Left lobe of liver (tissue), 2 donors: Measurements from ENCODE around the gene TSPAN18. TPM values are rescaled to one million over a fixed set of nuclear protein-coding genes. Genes with fewer than 3 reads are reported as not detected.
A peak's percentile ranks its signal among the peaks of the same experiment; 100 is the strongest.

Source experiments
- ATAC-seq: fragments of 200-7000 bp; cut with Tn5 transposase; one replicate; pipeline ENCODE4 v1.9.1; 2020; ENCODE audit warnings: mild to moderate bottlenecking, moderate library complexity
- DNase-seq: peaks from one replicate; pipeline ENCODE4 v3.0.0-alpha.2; 2020; ENCODE audit warnings: low spot score
- total RNA-seq: library from RNA; stranded (reverse); gene quantifications from one replicate; pipeline ENCODE4 v1.2.1, GENCODE V29; 2021
- donor health status: DM: no; HTN: no; CAD: no; lungs with moderate emphysema.
- donor health status: DM: no; HTN: yes; CAD: no.

The TSPAN18 gene
- total RNA-seq, 1 donor from 2014 or later, result 4.2 TPM

DNA sequence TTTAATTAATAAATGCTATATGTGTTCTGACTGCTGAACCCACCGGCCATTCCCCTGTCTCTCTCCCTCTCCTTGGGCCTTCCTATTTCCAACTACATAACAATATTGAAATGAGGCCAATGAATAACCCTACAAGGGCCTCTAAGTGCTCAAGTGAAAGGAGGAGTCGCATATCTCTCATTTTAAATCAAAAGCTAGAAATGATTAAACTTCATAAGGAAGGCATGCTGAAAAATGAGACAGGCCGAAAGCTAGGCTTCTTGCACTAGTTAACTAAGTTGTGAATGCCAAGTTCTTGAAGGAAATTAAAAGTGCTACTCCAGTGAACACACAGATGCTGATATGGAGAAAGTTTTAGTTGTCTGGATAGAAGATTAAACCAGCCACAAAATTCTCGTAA, 109.2 kb downstream of the TSPAN18 start:
- DNase-seq (no peak), ATAC-seq (no peak)

DNA sequence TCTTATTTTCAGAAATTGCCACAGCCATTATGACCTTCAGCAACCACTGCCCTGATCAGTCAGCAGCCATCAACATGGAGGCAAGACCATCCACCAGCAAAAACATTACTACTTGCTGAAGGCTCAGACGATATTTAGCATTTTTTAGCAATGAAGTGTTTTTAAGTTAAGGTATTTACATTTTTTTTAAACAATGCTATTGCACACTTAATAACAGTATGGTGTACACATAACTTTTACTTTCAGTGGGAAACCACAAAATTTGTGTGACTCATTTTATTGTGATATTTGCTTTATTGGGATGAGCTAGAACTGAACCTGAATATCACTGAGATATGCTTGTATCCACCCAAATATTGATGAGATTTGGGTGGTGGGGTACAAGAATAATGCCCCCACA, 110.9 kb downstream of the TSPAN18 start:
- no peak for DNase-seq
- ATAC-seq, result no peak

- DNase-seq, result no peak
- no peak for ATAC-seq
These were observed 112.8 kb downstream of the TSPAN18 start for GRCh38 chr11:44839458-44840084.

DNA sequence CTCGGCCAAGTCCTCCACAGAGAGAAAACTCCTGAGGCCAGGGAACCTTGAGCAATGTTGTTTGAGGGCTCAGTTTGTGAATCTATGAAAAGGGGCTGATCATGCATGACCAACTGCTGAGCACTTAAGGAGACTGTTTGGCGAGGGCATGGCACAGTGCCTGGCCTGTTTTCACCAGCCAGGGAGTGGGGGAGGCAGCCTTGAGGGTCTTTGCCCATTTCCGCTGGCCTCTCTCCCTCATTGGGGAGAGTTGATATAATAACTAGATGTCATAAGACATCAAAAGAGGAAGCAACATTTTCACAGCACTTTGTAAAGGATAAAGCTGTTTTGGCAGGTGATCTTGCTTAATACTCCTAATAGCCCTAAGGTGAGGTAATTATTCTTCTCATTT, 113.3 kb downstream of the TSPAN18 start:
- ATAC-seq, result no peak
- no peak for DNase-seq

- DNase-seq (no peak), ATAC-seq (no peak)
These were observed 113.9 kb downstream of the TSPAN18 start for GRCh38 chr11:44840521-44841251.

- ATAC-seq (no peak), DNase-seq (no peak)
These were observed 115.5 kb downstream of the TSPAN18 start for GRCh38 chr11:44842220-44842619.

- DNase-seq, result no peak
- peak; percentile 34 for ATAC-seq
These were observed 120.1 kb downstream of the TSPAN18 start for GRCh38 chr11:44846852-44847251.

DNA sequence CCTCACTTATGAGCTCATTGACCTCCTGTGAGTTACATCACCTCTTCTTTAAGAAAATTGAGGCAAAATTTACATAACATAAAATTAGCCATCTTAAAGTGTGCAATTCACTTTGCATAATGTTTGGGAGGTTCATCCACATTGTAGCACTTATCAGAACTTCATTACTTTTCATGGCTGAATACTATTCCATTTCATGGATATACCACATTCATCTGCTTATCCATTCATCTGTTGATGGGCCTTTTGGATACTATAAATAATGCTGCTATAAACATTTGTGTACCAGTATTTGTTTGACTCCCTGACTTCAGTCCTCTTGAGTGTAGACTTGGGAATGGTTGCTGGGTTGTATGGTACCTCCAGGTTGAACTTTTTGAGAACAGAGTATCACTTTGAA, 120.6 kb downstream of the TSPAN18 start:
- DNase-seq, result no peak
- no peak for ATAC-seq

DNA sequence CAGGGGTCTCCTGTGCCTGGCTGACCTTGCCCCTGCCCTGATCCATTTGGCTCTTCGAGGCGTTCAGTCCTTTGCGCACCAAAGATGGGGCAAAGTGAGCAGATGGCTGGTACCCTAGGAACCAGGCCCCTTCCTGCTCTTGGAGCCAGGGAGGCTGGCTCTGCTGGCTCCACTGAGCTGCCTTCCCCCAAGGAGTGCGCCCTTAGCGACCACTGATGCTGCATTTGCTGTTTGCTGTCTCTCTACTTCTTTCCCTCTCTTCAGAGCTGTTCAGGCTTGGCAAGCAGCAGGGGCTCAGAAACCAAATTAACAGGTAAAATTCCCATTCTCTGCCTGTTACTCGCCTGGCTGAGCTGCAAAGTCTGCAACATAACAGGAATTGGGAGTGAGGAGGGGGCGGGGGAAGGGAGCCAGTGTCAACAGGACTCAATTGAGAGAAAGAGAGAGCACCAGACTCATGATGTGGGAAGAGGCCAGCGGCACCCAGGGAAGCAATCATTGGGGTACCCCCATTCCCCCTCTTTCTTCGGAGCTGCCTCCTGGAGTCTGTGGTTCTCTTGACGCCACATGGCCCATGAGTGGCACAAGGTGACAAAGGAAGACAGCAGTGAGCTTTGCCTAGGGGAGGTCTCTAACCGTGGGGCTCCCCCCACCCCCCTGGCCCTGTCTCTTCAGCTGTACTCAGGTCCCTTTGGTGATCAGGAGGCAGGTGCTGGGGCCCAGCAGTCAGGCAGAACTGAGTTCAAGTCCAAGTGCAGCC, 121.6 kb downstream of the TSPAN18 start:
- ATAC-seq, result no peak

DNA sequence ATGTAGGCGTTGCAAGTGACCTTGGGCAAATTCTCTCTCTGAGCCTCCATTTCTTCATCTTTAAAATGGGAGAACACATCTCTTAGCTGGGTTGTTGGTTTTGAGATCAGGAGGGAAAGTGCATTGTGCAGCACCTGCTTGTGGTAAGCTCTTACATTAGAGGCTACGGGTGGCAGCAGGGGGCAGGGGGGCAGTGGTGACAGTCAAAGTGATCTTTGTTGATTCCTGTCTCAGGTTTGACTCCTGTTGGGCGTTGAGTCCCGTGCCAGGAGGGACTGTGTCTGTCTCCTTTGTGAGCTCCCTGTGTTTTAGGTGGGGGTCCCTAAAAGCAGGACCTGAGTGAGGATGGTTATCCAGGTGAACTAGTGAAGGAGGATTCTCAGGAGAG, 122.2 kb downstream of the TSPAN18 start:
- no peak for DNase-seq

More for the DNA sequence above, 121.6 kb downstream of the TSPAN18 start:
- no peak for DNase-seq

DNA sequence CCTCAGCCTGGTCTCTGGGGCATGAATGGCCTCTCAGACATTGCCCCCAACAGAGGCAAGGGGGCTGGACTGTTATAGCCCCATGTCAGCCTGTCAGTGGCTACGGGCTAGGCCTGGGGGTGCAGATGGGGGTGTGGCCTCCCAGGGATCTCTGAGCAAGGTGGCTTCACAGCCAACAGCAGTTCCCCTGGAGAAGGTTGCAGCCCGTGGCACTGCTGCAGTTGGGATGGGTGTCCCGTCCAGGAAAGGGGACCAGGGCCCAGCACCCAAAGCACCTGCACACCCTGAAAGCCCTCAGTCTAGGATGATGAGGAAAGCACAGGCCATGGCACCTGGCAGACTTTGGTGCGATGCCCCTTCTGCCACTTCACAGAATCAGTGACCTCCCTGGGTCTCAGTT, 122.7 kb downstream of the TSPAN18 start:
- DNase-seq (no peak), ATAC-seq (no peak)

More for the DNA sequence above, 122.2 kb downstream of the TSPAN18 start:
- no peak for ATAC-seq

GRCh38 chr11:44849922-44850321, 123.2 kb downstream of the TSPAN18 start:
- DNase-seq, result no peak
- no peak for ATAC-seq

GRCh38 chr11:44851496-44851895, 124.7 kb downstream of the TSPAN18 start:
- ATAC-seq (no peak), DNase-seq (no peak)

- ATAC-seq, result no peak
- DNase-seq, result no peak
These were observed 125.5 kb downstream of the TSPAN18 start for GRCh38 chr11:44852159-44852747.

- ATAC-seq (no peak), DNase-seq (no peak)
These were observed 126.2 kb downstream of the TSPAN18 start for GRCh38 chr11:44852952-44853351.

DNA sequence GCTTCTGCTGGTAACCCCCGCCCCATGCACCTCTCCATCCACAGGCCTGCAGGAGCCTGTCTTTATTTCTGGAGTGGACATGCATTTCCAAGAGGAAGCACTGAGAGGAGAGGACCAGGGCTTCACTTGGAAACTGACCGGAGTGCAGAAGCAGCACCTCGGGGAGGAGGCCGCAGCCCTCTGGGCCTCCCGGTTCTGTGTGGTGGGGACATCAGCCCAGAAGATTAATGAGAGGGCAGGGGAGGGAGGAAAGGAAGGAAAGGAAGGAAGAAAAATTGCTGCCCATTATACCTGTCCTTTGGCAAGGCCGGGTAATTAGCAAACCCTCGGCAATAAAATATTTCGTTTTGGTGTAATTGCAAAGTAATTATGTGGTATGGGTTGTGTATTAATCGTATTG, 126.9 kb downstream of the TSPAN18 start:
- DNase-seq, result no peak
- no peak for ATAC-seq

GRCh38 chr11:44854086-44854485, 127.3 kb downstream of the TSPAN18 start:
- ATAC-seq (no peak), DNase-seq (no peak)

DNA sequence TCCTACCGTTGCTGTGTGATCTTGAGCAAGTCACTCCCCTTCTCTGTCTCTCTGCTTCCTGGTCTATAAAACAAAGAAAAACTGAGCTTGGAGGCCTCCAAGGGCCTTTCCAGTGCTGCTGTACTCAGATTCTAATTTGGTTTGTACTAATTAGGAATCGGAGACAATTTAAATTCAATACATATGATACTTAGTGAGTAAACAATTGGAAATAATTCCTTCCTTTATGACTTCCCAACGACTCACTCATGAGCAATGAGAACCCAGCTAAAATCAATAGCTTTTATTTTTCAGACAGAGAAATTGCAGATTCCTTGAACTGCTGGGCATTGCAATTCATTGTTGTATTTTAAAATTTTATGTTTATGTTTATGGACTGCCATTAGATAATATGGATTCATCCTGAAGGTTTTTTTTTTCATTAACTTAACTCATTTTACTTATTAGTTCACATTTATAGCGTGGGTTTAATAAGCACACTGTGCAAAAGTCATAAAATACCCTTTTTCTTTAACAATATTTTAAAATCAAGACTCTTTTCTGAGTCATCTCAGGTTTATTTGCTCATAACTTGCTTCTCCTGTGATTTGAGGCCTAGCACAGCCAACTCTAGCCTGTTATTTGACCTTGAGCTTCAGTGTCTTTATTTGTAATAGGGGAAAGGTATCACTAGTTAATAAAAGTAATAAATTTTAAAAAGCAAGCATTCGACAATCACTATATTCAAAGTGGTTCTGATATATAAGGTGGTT, 128.2 kb downstream of the TSPAN18 start:
- no peak for ATAC-seq
- no peak for DNase-seq

DNA sequence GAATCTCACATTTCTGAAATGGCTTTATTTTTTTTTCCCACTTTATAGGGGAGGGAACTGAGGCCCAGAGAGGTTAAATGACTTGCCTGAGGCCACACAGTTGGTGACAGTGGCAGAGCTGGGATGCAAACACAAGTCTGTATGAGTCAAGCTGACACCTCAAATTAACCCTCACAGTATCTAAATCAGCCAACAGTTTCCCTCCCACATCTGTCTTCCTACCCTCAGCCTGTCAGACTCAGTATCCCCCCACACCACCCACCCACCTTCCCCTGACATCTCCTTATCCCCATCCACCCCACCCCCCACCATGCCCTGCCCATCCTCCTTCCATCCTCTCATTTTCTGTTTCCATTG, 128.7 kb downstream of the TSPAN18 start:
- no peak for ATAC-seq
- DNase-seq, result no peak

DNA sequence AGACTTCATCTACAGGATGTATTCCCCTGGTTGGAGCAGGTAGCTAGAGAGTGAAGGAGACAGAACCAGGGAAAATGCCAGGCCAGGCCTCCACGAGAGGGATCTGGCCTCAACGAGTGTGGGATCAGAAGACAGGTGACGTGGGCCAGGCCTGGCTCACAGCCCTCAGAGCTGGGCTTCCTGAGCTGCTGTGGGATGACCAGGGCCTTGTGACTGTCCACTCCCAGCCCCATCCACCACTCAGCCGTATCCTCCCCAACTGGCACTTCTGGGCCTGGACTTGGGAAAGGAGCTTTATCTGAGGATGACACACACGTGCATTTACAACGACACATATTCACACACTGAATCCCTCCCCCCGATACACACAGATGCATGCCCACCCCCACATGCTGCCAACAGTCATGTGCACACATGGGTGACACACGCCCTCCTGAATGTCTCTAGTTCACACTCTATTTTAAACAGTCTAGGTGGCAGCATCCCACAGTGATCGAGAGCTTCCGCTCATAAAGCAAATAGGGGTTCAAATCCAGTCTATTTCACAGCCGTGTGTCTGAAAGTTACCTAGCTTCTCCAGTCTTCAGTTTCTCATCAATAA, 130.8 kb downstream of the TSPAN18 start:
- no peak for ATAC-seq
- DNase-seq, result no peak
